Measurements from ENCODE around the gene YIF1A. TPM values are rescaled to one million over a fixed set of nuclear protein-coding genes. Genes with fewer than 3 reads are reported as not detected.

The YIF1A gene
- polyA plus RNA-seq, 1 donor from 2014 or later = 51.2 TPM

DNA sequence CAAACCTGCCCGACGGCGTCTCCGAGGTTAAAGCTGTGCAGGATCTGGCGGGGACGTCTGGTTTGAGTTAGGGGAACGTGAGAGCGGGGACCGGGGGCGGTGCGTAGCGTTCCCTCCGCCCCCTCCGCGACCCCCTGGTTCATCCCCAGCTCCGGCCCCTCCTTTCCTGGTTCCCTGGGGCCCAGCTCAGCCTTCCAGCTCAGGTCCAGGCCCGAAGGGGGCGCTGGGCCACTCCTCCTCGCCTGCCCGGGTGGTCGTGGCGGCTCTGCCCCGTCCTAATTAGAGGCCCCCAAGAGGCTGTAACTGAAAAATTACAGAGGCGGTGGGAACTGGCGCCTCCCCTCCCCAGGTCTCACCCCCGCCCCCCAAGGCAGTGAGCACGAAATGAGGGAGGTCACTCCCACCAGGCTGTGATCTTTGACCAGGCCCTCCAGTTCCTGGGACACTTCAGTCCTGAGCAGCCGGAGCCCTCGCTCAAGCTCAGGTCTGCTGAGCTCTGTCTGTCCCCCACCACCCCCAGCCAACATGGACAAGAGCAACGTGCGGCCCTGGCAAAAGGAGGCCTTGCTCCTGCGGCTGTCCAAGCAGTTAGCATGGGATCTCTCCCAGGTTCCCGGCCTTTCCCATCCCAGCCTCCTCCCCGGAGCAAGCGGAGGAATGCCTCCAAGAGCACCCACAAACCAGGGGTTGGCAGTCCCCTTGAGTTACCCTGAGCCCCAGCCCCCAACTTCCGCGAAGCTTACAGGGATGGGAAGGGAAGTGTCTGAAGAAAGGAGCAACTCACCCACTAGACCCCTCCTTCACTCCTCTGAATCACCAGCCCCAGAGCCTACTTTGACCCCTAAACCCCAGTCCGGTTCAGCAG lies 24.6 kb upstream of the YIF1A start:
- peak overlapping the region; percentile 69 for H3K9ac ChIP-seq (ENCODE audit: low read length)
- no peaks in the 10 kb centered on the region for H3K9me3 ChIP-seq (ENCODE audit: low read length)
- H3F3A ChIP-seq (ENCODE audit: insufficient read depth, low read length, poor library complexity, severe bottlenecking) = no peaks in the 10 kb centered on the region
- peak overlapping the region; percentile 49 for H3K27ac ChIP-seq (ENCODE audit: low read length)
- no peak for TF ChIP-seq REST (IDR thresholded peaks at IDR 0.05; ENCODE audit: borderline replicate concordance)
- no peak for TF ChIP-seq EP300 (conservative IDR thresholded peaks at IDR 0.05; ENCODE audit: poor library complexity, severe bottlenecking)
- TF ChIP-seq MXI1 (conservative IDR thresholded peaks at IDR 0.05; ENCODE audit: poor library complexity, severe bottlenecking) = no peak
- TF ChIP-seq TAF1 (IDR thresholded peaks at IDR 0.05; ENCODE audit: low read depth) = no peak
- no peaks in the 10 kb centered on the region for H4K20me1 ChIP-seq (ENCODE audit: insufficient read depth)
- no peaks in the 10 kb centered on the region for H3K9me2 ChIP-seq (ENCODE audit: insufficient read depth, low read length)
- H3K4me2 ChIP-seq (ENCODE audit: low read length) = peak overlapping the region; percentile 59
- H2AFZ ChIP-seq (ENCODE audit: low read depth, low read length) = peak overlapping the region; percentile 60
- H3K36me3 ChIP-seq (ENCODE audit: insufficient read depth, low read length) = no peaks in the 10 kb centered on the region
- peak overlapping the region; percentile 70 for H3K4me3 ChIP-seq (ENCODE audit: low read length)
- H3K79me2 ChIP-seq (replicated peaks; ENCODE audit: insufficient read depth, low read length) = no peaks in the 10 kb centered on the region
- peaks cover 11% of the 10 kb centered on the region for H3K27me3 ChIP-seq (ENCODE audit: insufficient read depth, low read depth, low read length)

DNA sequence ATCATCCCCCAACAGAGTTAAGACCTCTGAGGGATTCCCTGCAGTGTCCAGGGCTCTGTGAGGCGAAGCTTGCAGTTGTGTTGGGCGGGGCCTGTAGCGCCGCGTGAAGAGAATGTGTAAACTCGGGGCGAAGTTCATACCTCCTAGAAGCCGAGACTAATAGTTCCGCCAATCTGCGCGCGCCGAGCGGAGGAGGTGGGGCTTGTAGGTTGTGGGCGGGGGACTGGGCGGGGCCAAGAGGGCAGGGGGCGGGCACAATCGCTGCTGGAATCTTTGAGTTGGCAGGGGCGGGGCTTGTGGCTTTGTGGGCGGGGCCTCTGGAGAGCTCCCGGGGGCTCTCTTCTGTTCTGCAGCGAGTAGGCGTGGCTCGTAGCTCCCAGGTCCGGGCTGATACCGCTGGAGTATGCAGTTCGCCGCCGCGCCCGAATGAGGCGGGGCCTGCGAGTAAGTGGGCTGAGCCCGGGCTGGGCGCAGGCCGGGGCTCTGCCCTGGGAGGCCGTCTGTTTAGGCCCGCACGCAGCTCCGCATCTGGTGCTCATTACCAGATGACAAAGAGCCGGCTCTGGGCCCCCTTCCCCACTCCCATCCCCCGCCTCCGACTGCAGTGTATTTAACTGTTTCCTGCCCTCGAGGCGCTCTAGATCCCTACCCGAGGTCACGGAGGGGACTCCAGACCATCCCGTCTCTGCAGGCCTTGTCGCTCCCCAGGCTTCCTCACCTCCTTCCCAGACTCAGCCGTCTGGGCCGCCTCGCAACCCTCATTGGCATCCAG lies 23.8 kb upstream of the YIF1A start:
- H3K27me3 ChIP-seq (ENCODE audit: insufficient read depth, low read depth, low read length) = peaks cover 11% of the 10 kb centered on the region
- no peaks in the 10 kb centered on the region for H3K36me3 ChIP-seq (ENCODE audit: insufficient read depth, low read length)
- no peaks in the 10 kb centered on the region for H3K9me3 ChIP-seq (ENCODE audit: low read length)
- no peaks in the 10 kb centered on the region for H3F3A ChIP-seq (ENCODE audit: insufficient read depth, low read length, poor library complexity, severe bottlenecking)
- H3K9me2 ChIP-seq (ENCODE audit: insufficient read depth, low read length) = no peaks in the 10 kb centered on the region
- H3K4me2 ChIP-seq (ENCODE audit: low read length) = peak overlapping the region; percentile 59
- H4K20me1 ChIP-seq (ENCODE audit: insufficient read depth) = no peaks in the 10 kb centered on the region
- H3K79me2 ChIP-seq (replicated peaks; ENCODE audit: insufficient read depth, low read length) = no peaks in the 10 kb centered on the region
- H3K9ac ChIP-seq (ENCODE audit: low read length) = peak overlapping the region; percentile 69
- peak overlapping the region; percentile 60 for H2AFZ ChIP-seq (ENCODE audit: low read depth, low read length)
- H3K27ac ChIP-seq (ENCODE audit: low read length) = peak overlapping the region; percentile 49
- TF ChIP-seq RAD21 (conservative IDR thresholded peaks at IDR 0.05) (no peak), POLR2AphosphoS5 (IDR thresholded peaks at IDR 0.05) (peak; percentile 53)
- peak overlapping the region; percentile 70 for H3K4me3 ChIP-seq (ENCODE audit: low read length)

GRCh38 chr11:66311965-66312548 lies 23.1 kb upstream of the YIF1A start:
- Histone ChIP-seq H3K27ac (ENCODE audit: low read length) (no peak overlapping the region), H2AFZ (ENCODE audit: low read depth, low read length) (no peak overlapping the region), H3K4me2 (ENCODE audit: low read length) (no peak overlapping the region)

More at GRCh38 chr11:66311965-66312548, 23.1 kb upstream of the YIF1A start:
- Histone ChIP-seq H3K4me3 (ENCODE audit: low read length) (peak overlapping the region; percentile 70), H3K9me3 (ENCODE audit: low read length) (no peaks in the 10 kb centered on the region), H3F3A (ENCODE audit: insufficient read depth, low read length, poor library complexity, severe bottlenecking) (no peaks in the 10 kb centered on the region), H3K79me2 (replicated peaks; ENCODE audit: insufficient read depth, low read length) (no peaks in the 10 kb centered on the region), H4K20me1 (ENCODE audit: insufficient read depth) (no peaks in the 10 kb centered on the region), H3K27me3 (ENCODE audit: insufficient read depth, low read depth, low read length) (peaks cover 11% of the 10 kb centered on the region), H3K9ac (ENCODE audit: low read length) (peak overlapping the region; percentile 30), H3K36me3 (ENCODE audit: insufficient read depth, low read length) (no peaks in the 10 kb centered on the region), H3K9me2 (ENCODE audit: insufficient read depth, low read length) (no peaks in the 10 kb centered on the region)
- TF ChIP-seq SMC3 (conservative IDR thresholded peaks at IDR 0.05; ENCODE audit: poor library complexity) (peak; percentile 61), POLR2AphosphoS5 (IDR thresholded peaks at IDR 0.05) (no peak), RAD21 (conservative IDR thresholded peaks at IDR 0.05) (peak; percentile 69), TAF1 (IDR thresholded peaks at IDR 0.05; ENCODE audit: low read depth) (no peak), EZH2 (IDR thresholded peaks at IDR 0.05; ENCODE audit: borderline replicate concordance, insufficient read depth, low read length, poor library complexity, severe bottlenecking) (no peak), CTCF (IDR thresholded peaks at IDR 0.05; ENCODE audit: poor library complexity, severe bottlenecking) (peak; percentile 69), REST (IDR thresholded peaks at IDR 0.05; ENCODE audit: borderline replicate concordance) (no peak), EP300 (conservative IDR thresholded peaks at IDR 0.05; ENCODE audit: poor library complexity, severe bottlenecking) (no peak), MXI1 (conservative IDR thresholded peaks at IDR 0.05; ENCODE audit: poor library complexity, severe bottlenecking) (peak; percentile 5)

Measured in neural cell (in vitro differentiated cells).